ENCODE results near the gene LRPPRC.

LRPPRC gene

DNA sequence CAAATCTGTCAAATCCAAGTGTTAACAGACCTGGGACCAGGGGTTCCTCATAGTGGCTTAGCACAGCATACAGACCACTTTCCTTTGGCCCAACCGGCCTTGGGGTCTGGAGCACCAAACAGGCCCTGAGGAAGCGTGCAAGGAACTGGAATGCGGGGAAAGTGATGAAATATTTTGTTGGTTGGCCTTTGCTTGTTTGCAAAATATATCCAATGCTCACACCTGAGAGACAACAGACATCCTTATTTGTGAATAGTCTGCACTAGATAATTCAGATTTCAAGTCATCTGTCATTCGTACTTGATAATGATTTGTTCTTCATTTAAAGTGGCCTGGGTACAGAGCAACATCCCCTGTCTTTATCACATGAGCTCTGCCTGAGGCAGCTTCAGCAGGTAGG, 113.5 kb downstream of the LRPPRC start:
- no peak for DNase-seq
- in situ Hi-C loops (cut with MboI; ENCODE audit: low pct_unique_long_range_greater_than_20kb, low sequenced_read_pairs): loop anchor here (25.0 kb wide), 1 partner anchor 270 kb away; no protein-coding TSS in a partner anchor

- DNase-seq: no peak
- in situ Hi-C loops (cut with MboI; ENCODE audit: low pct_unique_long_range_greater_than_20kb, low sequenced_read_pairs): loop anchor here (25.0 kb wide), 1 partner anchor 269 kb away; no protein-coding TSS in a partner anchor
Observed at GRCh38 chr2:43880952-43881351, 114.8 kb downstream of the LRPPRC start.

DNA sequence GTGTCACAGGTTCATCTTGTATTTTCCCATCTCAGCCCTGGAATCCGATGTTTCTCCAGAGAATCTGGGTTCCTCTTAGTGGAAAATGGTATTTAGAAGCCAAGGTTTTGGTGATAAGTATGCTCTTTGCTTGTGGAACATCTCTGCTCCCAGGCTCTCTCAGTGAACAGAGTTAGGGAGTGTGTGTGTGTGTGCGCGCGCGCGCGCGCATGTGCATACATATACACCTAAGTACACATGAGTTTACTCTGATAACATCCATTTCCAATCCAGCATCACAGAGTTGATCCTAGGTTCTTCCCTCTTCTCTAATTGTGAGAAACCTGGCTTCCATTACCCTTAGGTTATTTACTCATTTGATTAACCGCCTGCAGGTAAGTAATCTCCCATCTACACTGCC, 115.3 kb downstream of the LRPPRC start:
- in situ Hi-C loops (cut with MboI; ENCODE audit: low pct_unique_long_range_greater_than_20kb, low sequenced_read_pairs): loop anchor here (25.0 kb wide), 1 partner anchor 268 kb away; no protein-coding TSS in a partner anchor
- DNase-seq: no peak

DNA sequence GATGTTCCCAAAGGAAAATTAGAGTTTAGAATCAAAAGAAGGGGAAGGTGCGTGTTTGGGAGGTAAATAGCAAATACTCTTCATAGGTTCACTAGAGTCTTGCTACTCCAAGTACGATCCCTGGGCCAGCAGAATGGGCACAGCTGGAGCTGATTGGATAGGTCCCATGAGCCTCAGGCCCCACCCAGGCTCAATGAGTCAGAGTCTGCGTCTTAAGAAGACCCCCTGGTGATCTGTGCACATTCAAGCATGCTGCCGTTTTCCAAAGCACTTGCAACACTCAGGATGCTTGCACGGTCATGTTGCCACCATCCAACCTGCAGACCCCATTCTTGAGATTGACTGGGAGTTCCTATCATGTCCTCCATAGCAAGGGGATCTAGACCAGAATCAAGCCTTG, 116.5 kb downstream of the LRPPRC start:
- no peak for DNase-seq
- in situ Hi-C loops (cut with MboI; ENCODE audit: low pct_unique_long_range_greater_than_20kb, low sequenced_read_pairs): loop anchor here (25.0 kb wide), 1 partner anchor 267 kb away; no protein-coding TSS in a partner anchor

DNA sequence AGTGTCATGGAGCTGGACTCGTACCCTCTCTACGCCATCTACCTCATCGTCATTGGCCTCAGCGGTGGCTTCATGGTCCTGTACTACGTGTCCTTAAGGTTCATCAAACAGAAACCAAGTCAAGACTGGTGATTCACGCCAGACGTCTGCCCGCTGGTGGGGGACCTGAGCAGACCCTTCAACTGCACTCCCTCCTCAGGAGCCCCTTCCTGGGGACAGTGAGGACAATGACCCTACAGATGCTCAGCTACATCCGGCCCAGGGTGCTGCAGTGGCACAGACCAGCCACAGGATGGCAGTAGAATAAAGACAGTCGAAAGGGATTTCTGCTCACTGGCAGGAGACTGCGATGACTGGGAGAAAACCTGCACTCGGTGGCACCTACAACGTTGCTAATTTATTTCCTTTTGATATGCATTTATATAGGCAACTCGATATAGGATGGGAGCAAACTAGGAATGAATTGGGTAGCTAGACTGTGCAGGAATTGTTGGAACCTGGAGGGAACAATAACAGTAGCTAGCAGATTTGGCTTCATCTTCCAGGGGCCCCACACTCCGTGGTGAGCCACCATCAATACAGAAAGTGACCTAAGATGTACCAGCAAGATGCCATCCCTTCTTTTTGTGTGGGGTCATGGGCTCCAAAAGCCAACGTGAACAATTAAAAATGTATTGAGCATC, 117.9 kb downstream of the LRPPRC start:
- DNase-seq: peak; percentile 72
- in situ Hi-C loops (cut with MboI; ENCODE audit: low pct_unique_long_range_greater_than_20kb, low sequenced_read_pairs): loop anchor here (25.0 kb wide), 1 partner anchor 266 kb away; no protein-coding TSS in a partner anchor

- in situ Hi-C loops (cut with MboI; ENCODE audit: low pct_unique_long_range_greater_than_20kb, low sequenced_read_pairs): loop anchor here (25.0 kb wide), 1 partner anchor 263 kb away; no protein-coding TSS in a partner anchor
- DNase-seq: no peak
Observed at GRCh38 chr2:43874776-43875451, 120.9 kb downstream of the LRPPRC start.

- in situ Hi-C loops (cut with MboI; ENCODE audit: low pct_unique_long_range_greater_than_20kb, low sequenced_read_pairs): no loop called here
- no peak for DNase-seq
Observed at GRCh38 chr2:43872151-43872550, 123.6 kb downstream of the LRPPRC start.

GRCh38 chr2:43855292-43855691, 140.5 kb downstream of the LRPPRC start:
- in situ Hi-C loops (cut with MboI; ENCODE audit: low pct_unique_long_range_greater_than_20kb, low sequenced_read_pairs): no loop called here
- no peak for DNase-seq

DNA sequence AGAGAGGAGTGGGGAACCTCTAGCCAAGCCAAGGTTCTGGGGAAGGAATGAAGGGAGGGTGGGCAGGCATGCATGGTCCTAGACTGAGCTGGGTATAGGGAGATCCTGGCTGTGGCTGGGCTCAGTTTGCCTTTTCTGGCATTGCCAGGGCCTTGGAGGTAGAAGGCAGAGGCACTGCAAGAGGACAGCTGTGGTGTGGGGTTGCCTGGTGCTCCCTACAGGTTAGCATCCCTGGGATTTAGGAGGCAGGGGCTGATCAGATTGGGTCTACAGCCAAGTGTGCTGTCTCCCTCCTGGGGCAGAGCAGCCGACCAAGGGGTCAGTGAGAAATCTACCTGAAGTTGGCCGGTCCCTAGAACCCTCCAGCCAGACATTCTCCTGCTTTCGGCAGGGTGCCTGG, 141.1 kb downstream of the LRPPRC start:
- in situ Hi-C loops (cut with MboI; ENCODE audit: low pct_unique_long_range_greater_than_20kb, low sequenced_read_pairs): no loop called here
- no peak for DNase-seq

DNA sequence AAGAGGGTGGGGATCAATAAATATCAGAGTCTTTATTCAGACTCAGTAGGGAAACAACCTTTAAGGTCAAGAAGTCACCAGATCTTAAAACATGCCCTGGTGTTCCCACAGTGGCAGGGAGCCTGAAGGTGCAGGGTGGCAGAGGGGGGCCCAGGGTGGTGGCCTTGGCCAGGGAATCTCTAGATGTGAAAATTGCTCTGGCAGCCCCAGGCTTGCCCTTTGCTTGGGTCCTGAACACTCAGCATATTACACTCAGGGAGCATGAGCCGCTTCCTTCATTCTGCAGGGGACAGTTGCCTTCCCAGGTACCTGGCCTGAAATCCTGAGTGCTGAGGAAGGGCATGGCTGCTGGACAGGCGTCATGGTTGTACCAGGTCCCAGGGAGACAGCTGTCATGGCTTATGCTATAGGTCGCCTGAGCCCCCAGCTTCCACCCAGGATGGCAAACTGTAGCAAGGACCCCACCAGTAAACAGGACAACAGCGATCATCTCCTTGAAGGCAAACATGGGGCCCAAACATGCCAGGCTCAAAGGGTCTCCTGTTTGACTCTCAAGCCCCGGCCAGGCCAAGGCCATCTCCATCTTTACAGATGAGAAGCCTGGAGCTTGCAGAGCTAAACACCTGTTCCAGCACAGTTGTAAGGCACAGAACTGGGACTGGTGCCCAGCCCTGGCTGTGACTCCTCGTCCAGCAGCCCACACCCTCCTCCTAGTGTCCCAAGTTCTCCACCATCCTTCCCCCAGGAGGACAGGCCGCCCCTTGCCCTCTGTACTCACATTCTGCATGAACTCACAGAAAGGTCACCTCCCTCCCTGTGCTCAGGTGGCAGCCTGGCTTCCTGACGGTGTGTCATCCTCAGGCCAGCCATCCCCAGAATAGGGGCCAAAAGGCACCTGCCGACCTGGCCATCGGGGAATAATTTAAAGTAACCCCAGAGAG, 142.4 kb downstream of the LRPPRC start:
- in situ Hi-C loops (cut with MboI; ENCODE audit: low pct_unique_long_range_greater_than_20kb, low sequenced_read_pairs): no loop called here
- no peak for DNase-seq

- in situ Hi-C loops (cut with MboI; ENCODE audit: low pct_unique_long_range_greater_than_20kb, low sequenced_read_pairs): no loop called here
Observed at GRCh38 chr2:43852196-43852730, 143.5 kb downstream of the LRPPRC start.

GRCh38 chr2:43851011-43851980, 144.5 kb downstream of the LRPPRC start:
- in situ Hi-C loops (cut with MboI; ENCODE audit: low pct_unique_long_range_greater_than_20kb, low sequenced_read_pairs): no loop called here
- no peak for DNase-seq

More at GRCh38 chr2:43852196-43852730, 143.5 kb downstream of the LRPPRC start:
- no peak for DNase-seq

DNA sequence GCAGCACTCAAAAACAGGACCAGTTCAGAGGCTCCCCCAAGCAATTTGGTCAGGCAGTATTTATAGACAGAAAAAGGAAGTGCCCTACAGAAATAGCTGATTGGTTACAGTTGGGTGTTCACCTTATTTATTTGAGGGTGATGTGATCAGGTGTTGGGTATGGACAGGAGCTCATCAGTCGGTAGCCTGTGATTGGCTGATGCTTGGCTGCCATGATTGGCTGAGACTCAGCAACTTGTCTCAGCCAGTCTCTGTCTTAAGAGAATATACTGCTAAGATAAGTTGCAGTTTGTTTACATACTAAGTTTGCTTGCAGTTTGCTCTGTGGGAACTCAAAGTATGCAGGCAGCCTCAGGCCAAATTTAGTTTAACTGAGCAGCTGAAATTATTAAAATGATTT, 147.6 kb downstream of the LRPPRC start:
- peak; percentile 13 for DNase-seq
- in situ Hi-C loops (cut with MboI; ENCODE audit: low pct_unique_long_range_greater_than_20kb, low sequenced_read_pairs): no loop called here

- in situ Hi-C loops (cut with MboI; ENCODE audit: low pct_unique_long_range_greater_than_20kb, low sequenced_read_pairs): no loop called here
- no peak for DNase-seq
Observed at GRCh38 chr2:43846140-43846793, 149.5 kb downstream of the LRPPRC start.

GRCh38 chr2:43845181-43845580, 150.6 kb downstream of the LRPPRC start:
- no peak for DNase-seq
- in situ Hi-C loops (cut with MboI; ENCODE audit: low pct_unique_long_range_greater_than_20kb, low sequenced_read_pairs): no loop called here

GRCh38 chr2:43842866-43843226, 152.9 kb downstream of the LRPPRC start:
- in situ Hi-C loops (cut with MboI; ENCODE audit: low pct_unique_long_range_greater_than_20kb, low sequenced_read_pairs): no loop called here
- no peak for DNase-seq

DNA sequence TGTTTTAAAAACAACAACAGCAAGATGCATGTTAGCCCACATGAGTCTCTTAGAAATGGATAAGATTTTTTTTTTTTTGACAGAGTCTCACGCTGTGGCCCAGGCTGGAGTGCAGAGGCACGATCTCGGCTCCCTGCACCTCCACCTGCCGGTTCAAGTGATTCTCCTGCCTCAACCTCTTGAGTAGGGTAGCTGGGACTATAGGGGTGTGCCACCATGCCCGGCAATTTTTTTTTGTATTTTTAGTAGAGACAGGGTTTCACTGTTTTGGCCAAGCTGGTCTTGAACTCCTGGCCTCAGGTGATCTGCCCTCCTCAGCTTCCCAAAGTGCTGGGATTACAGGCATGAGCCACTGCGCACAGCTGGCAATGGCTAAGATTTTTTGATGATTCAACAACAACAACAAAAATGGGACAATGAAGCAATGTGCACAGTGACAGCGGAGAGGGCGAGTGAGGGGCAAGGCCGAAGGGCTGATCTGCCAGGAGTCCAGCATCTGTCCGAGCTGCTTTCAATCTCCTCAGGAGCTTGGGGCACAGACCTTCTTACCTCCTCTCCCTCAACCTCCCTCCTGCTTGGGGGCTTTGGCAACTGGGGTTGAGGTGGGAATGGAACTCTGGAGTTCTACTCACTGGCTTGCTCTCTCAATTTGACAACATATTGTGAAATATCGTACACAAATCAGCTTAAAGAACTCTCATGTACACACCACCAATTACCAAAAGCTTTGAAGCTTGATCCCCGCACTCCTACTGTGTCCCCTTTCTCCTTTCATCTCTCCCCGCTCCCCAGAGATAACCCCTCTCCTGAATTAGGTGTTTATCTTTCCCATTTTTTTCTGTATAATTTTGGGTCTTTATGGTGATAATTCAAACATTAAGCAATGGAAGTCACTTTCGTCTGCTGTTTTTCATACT, 153.6 kb downstream of the LRPPRC start:
- in situ Hi-C loops (cut with MboI; ENCODE audit: low pct_unique_long_range_greater_than_20kb, low sequenced_read_pairs): no loop called here
- DNase-seq: no peak

Measured in KBM-7 (cell line).